Measurements from ENCODE around the gene PRMT7.

Gene PRMT7

GRCh38 chr16:68350813-68351350 is 40.1 kb downstream of the PRMT7 start:
- DNase-seq, result no peak

- no peak for DNase-seq
Observed at GRCh38 chr16:68351463-68351862, 40.6 kb downstream of the PRMT7 start.

DNA sequence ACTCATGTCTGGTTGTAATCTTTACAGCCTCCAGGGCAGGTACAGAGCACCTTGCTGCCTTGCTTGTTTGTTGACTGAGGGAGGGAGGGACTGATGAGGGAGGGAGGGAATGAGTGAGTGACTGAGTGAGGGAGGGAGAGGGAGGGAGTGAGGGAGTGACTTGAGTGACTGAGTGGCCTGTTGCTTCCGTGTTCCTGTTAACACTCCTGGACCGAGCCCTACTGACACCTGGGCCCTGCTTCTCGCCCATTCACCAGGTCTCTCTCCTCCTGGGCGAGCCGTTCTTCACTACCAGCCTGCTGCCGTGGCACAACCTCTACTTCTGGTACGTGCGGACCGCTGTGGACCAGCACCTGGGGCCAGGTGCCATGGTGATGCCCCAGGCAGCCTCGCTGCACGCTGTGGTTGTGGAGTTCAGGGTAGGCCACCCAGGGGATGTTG is 41.2 kb downstream of the PRMT7 start:
- no peak for DNase-seq

GRCh38 chr16:68353366-68353765 is 42.5 kb downstream of the PRMT7 start:
- no peak for DNase-seq

DNA sequence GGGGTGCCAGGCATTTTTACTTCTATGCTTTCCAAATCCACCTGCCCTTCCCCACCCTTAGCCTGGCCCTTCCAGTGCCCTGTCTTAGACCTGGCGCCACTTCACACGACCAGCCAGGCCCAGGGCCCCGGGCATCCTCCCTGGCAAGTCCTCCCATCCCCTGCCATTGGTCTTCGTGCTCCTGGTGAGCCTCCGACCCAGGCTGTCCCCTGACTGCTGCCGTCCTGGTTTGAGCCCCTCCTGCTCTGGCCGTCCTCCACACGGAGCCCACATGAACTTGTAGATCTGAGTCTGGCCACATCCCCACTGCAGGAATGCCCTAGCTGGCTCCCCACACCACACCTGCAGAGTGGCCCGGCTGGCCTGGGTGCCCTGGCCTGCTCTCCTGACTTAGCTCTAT is 44.0 kb downstream of the PRMT7 start:
- DNase-seq, result no peak

- no peak for DNase-seq
Observed at GRCh38 chr16:68355447-68356248, 44.8 kb downstream of the PRMT7 start.

DNA sequence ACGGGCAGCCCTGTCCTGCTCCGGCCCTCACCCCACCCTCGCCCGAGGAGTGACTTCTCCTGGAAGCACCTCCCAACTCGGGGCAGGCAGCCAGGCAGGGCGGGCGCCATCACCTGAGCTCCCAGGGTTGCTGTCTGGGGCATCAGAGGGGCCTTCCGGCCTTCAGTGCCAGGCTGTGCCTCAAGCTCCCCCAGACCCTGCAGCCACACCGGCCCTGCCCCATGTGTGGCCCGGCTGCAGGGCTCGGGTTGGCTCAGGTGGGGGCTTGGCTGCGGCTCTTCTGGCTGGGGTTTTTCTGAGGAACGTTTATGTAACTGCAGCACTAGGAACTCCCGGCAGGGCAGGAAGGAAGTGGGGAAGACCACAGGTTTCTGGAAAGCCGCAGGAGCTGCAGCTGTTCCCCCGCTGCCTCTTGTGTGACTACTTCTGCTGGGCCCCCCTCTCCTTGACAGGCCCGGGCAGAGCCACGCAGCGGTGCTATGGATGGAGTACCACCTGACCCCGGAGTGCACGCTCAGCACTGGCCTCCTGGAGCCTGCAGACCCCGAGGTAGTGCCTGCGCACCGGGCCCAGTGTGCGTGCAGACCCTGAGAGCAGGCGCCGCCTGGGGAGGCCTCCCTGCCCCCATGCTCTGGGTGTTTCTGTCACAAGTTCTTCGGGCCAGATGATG is 45.6 kb downstream of the PRMT7 start:
- DNase-seq, result peak; percentile 56

- DNase-seq, result no peak
Observed at GRCh38 chr16:68356919-68357286, 46.1 kb downstream of the PRMT7 start.

GRCh38 chr16:68357521-68357922 is 46.7 kb downstream of the PRMT7 start:
- DNase-seq, result no peak

GRCh38 chr16:68357923-68358322 is 47.1 kb downstream of the PRMT7 start:
- DNase-seq, result no peak

DNA sequence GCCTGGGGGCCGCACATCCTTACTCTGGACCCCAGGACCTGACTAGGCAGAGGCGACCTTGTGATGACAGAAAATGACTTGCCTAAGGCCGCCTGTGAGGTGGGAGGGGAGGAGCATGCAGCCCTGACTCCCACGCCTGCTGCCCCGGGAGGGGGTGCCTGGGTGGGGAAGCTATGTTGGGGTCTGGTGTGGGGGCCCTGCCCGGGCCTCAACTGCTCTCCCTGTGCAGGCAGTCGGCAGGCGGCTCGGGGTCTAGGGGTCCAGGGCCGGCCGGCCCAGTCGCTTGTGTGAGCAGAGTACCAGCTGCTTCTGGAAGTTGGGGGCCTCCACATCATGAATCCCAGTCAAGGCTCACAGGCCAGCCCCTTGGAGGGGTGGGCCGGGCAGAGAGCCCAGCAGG is 48.1 kb downstream of the PRMT7 start:
- DNase-seq, result no peak

DNA sequence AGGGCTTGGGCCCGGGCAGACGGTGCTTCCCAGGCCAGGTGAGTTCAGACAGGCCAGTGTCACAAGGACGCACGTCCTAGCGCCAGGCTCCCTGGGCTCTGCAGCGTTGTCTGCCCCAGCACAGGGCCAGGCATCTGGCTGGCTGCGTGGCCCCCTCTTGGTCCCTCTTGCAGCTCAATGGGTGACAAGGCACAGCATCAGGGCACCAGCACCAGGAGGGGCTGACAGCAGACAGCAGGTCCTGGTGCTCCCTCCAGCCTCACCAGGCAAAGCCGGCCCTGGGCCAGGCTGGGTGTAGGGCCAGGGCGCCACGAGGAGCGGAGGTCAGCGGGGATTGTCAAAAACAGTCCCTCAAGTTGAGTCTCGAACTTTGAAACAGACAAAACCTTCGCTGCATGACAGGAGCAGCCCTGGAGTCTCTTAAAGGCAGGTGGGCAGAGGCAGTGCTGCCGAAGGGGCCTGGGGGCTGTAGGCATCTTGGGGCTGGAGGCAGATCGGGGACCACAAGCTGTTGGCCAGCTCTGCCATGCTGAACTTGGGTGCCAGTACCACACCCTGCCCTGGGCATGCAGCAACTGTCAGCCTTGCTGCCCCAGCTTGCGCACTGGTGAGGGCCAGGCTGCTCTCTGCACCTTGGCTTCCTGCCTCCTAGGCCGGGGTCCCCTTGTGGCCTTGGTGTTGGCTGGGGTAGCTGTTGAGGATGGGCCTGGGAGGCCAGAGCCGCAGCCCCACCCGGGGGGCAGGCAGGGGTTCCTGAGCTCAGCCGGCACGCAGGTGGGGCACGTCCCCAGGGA is 48.8 kb downstream of the PRMT7 start:
- DNase-seq, result no peak

DNA sequence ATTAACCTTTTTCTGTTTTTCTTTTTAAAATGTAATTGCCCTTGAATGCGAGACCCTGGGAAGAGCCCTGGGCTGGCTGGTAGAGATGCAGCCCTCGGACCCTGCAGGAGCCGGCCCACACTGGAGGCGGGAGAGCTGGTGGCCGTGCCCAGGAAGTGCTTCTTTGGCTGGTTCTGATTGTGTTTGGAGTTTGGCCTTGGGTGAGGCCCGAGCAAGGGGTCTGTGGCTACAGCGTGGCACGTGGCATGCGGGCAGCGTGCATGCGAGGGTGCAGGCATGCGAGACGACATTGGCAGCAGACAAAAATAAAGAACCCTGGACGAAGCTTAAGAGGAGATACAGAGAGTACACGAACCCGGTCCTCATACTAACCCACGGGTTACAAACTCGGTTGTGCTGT is 49.7 kb downstream of the PRMT7 start:
- DNase-seq, result no peak

DNA sequence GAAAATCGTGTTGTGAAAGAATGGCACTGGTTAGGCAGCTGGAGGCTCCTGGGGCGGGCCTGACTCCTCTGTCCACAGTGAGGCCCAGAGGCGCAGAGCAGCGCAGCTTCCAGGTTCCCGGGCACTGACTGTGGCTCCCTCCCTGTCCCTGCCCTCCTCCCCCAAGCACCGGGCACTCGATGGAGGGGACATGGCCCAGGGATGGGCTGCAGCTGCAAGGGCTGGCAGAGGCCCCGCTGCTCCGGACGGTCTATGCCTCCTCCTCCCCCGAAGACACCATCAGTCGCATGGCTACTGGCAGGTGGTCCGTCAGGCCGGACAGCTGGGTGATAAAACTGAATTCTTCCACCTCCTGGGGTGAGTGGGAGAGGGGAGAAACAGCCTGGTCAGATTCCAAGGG is 50.1 kb downstream of the PRMT7 start:
- no peak for DNase-seq

DNA sequence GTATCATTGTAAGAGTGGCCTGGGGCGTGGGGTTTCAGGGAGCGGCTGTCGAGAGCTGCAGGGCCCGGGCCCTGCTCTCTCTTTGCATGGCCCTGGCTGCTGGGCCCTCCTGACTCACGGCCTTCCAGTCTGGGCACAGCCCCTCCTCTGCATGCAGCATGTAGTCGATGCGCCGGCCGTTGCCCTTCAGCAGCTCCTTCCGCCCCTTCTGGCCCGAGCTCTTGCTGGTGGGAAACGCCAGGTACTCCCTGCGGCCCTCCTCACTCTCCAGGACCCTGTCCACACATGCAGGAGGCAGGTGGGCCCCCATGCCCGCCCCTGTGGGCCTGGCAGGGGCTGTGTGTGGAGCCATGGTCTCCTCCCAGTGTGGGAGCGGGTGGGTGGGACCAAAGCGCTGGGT is 50.7 kb downstream of the PRMT7 start:
- DNase-seq, result no peak

DNA sequence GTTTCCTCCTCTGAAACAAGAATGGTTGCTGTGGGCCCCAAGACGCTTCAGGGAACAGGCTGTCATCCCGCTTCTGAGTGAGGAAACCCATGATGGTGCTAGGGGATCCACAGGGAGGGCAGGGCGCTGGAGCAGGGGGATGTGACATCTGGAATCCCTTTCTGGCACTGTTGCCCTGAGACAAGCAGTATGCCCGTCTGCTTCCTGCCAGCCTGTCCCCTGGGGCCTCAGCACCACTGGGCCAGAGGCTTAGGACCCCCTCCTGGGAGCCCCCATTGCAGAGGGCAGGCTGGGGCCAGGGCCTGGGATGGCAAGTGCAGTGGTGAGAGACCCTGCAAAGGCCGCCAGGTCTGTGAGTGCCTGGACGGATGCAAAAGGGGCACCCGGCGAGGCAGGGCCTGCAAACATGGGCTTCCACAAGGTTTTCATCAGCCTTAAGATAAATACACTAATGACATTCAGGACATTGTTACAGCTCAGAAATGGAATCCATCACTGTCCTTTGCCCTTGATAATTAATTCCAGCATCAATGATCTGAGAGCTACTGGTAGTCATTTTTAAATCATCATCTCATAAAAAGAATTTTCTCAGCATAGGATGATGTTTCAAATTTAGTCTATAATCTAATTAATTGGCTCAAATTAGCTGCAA is 51.6 kb downstream of the PRMT7 start:
- DNase-seq, result no peak

DNA sequence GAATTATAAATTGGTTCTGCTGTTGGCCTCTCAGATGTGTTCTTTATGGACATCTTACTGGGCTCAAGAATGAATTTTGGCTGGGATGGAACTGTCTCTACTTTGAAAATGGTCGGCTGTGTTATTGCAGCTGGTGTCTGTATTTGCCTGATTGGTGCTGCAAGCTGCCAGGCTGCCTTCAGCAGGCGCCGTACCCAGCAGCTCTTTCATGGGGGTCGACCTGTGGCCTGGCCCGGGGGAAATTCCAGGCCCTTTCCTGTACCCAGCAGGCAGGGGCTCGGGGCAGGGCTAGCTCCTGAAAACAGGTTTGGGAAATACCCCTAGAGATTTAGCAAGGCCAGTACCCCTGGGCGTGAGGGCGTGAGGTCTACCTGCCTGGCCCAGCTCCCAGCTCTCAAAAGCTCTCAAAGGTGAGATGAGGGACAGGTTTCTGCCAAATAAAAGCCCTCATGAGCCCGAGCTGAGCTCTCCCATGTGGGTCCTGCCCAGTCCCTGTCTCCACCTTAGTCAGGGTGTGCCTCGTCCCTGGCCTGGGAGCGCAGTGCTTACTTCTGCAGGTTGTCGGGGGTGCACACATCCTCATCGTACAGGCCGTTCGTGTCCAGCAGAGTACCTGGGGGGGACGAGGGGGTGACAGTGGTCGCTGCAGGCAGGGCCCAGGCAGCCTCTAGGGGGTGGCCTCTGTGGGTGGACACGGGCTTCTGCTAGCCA is 52.3 kb downstream of the PRMT7 start:
- no peak for DNase-seq

DNA sequence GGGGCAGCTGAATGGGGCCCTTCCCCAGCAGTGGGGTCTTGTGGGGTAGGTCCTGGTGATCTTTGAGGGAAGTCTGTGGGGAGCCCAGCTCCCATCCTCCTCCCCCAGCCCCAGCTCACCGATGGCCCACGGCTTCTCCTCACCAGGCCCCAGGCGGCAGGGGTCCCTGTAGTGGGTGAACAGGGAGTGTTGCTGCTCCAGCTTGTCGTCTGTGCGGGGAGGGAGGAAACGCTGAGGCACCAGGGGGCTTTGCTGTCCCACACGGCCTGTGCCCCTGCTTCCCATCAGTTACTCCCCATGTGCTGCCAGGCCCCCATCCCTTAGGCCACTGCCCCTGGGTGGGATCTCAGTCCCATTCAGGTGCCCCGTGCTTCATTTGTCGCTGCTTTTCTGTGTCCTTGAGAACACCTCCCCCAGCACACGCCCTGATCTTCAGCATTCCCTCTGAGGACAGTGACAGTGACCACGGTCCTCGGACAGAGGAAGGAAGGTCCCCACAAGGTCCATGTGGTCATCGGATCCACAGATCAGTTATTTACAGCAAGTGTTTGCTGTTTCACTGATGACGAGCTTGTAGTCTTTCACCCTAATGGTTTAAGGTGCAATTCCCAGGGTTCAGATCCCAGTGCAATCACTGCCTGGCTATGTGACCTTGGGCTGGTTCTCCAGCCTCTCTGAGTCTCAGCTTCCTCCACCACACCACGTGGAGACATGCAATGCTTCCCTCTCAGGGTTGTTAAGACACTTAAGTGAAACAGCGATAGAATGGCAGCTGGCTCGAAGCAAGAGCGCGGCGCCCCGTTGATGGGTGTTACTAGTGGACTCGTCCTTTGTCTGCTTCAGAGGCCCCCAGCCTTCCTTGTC is 53.1 kb downstream of the PRMT7 start:
- DNase-seq, result no peak

DNA sequence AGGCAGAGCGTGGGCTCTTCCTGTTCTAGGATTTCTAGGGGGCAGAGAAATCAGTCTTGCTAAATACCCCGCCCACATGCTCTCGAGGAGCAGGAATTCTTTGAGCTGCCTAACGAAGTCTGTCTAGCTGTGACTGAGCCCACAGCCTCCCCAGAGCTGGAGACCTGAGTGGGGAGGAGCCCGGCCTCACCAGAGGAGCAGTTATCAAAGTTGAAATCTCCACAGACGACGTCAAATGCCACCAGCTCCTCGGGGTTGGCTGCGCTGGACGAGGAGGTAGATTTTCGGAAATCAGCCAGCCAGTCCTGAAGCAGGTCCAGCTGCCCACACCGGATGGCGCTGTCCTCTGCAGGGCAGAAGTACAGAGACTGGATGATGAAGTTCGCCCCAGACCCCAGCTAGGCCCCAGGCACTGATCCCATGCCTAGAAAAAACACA is 53.8 kb downstream of the PRMT7 start:
- DNase-seq, result no peak

DNA sequence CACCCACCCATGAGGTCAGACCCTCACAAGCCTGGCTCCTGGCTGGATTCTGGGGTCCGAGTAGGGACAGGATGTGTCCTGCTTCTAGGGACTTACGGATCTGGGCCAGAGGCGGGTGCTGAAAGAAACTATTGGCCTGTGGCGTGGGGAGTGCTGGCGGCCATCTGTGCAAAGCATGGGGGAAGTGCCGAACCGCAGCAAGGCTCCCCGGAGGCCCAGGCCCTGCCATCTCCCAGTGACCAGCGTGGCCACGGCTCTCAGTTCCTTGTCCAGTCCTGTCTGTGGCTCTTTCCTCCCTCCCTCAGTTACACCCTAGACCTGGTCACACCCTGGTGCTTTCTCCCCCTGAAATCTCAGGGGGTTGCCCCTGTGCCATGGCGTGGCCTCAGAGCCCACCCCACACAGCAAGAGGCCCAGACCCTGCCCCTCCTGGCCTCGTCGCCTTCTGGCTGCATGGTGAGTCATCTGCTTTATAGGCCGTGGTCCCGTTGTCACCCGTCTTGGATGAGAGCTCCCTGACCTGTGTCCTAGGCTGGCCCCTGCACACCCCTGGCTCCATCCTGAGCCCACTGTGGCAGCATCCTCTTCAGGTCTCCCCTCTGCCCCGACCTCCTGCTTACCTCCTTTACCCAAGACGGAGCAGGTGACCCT is 54.5 kb downstream of the PRMT7 start:
- no peak for DNase-seq

DNA sequence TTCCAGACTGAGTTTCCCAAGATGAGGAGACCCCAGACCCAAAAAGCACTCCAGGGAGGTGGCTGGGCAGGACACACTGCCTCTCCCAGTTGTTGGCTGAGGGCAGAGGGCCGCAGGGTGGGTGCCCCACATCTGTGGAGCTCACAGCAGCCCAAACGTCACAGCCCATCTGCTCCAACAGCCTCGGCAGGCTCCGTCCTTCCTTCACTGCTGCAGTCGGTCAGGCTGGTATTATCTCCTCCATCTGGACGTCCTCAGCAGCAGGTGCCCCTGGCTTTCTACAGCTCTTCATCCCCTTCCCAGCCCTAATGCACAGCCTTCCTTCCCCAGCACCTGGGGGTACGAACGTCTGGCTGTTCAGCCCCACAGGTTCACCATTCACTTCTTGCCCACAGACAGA is 55.2 kb downstream of the PRMT7 start:
- DNase-seq, result no peak
